ENCODE data around the gene CUL9. TPM values are rescaled to one million over a fixed set of nuclear protein-coding genes. Genes with fewer than 3 reads are reported as not detected.

Gene CUL9
- total and polyA plus RNA-seq, 11 donors = 6.5 to 22.3 (median 12.5) TPM

DNA sequence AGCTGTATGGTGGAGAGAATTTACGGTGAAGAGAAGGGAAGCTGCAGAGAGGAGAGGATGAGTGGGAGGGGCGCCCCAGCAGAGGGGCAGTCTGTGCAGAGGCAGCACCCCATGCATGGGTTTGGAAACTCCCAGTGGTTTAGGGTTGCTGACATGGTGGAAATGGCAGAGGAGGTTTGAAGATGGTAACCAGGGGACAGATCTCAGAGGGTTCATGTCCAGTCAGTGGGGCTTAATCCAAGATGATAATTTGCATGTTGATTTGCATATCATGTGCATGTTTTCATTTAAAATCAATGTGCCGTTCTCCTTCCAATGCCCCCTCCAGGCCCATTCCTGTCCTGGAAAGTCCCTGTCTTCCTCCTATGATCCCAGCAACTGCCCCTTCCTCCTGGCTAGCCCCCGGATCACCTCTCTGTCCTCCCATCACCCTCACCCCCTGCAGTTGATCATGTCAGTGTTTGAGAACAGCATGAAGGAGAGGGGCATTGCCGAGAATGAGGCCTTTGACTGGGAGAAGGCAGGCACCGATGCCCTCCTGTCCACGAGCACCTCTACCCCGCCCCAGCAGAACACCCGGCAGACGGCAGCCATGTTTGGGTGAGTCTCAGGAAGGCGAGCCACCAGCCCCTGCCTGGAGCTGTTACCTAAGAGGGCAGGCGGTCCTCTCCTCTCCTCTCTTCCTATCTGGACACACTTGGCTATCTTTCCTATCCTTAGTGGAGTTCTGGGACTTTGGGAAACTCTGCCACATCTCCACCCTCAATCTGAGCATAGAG lies 75.6 kb downstream of the CUL9 start:
- Histone ChIP-seq H3K9me3 (no peaks in the 10 kb centered on the region), H3K36me3 (no peaks in the 10 kb centered on the region), H3K27ac (no peak overlapping the region), H3K4me1 (peaks cover 0 to 10% (median 0%) of the 10 kb centered on the region in 12 donors), H3K27me3 (peaks cover 0 to 17% (median 0%) of the 10 kb centered on the region in 9 donors), H3K4me3 (no peak overlapping the region)
- TF ChIP-seq POLR2A (IDR thresholded peaks at IDR 0.05) = no peak
- TF ChIP-seq, protein P1, sequence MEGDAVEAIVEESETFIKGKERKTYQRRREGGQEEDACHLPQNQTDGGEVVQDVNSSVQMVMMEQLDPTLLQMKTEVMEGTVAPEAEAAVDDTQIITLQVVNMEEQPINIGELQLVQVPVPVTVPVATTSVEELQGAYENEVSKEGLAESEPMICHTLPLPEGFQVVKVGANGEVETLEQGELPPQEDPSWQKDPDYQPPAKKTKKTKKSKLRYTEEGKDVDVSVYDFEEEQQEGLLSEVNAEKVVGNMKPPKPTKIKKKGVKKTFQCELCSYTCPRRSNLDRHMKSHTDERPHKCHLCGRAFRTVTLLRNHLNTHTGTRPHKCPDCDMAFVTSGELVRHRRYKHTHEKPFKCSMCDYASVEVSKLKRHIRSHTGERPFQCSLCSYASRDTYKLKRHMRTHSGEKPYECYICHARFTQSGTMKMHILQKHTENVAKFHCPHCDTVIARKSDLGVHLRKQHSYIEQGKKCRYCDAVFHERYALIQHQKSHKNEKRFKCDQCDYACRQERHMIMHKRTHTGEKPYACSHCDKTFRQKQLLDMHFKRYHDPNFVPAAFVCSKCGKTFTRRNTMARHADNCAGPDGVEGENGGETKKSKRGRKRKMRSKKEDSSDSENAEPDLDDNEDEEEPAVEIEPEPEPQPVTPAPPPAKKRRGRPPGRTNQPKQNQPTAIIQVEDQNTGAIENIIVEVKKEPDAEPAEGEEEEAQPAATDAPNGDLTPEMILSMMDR (IDR thresholded peaks at IDR 0.05) = no peak
- 79 to 89% (median 83%) methylated on average over 6 to 12 of the region's 12 CpGs for WGBS, 4 donors
- intact Hi-C loops (cut with DNase I) = loop anchor here in 1 of 10 donors (10.0 kb wide), 1 partner anchor 247 kb away; no protein-coding TSS in a partner anchor
- no peak for DNase-seq
- ATAC-seq = no peak

DNA sequence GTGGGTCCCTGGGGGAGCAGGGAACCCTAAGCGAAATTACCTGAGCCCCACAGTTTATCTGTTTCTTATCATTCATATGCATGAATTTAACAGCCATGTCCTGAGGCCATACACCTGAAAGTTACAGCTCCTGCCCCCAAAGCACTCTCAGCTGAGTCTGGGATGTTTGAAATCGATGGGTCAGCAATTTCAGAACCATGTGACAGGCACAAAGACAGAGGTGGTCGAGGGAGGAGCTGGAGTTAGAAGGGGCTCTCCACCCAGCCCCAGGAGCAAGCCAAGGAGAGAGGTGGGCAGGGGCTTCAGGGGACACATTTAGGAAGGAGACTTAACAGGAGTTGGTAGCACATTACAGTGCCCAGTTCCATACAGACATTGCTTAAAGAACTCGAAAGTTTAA lies 76.2 kb downstream of the CUL9 start:
- ATAC-seq (no peak), DNase-seq (no peak)
- intact Hi-C loops (cut with DNase I) = loop anchor here in 1 of 10 donors (10.0 kb wide), 1 partner anchor 247 kb away; no protein-coding TSS in a partner anchor
- no peaks in the 10 kb centered on the region for H3K9me3 ChIP-seq
- H3K36me3 ChIP-seq = no peaks in the 10 kb centered on the region
- peaks cover 0 to 13% (median 0%) of the 10 kb centered on the region in 9 donors for H3K27me3 ChIP-seq
- WGBS, 4 donors = 72 to 84% (median 76%) methylated on average over 4 of the region's 4 CpGs
- TF ChIP-seq, protein P1 (IDR thresholded peaks at IDR 0.05) = no peak
- TF ChIP-seq POLR2A (IDR thresholded peaks at IDR 0.05) = no peak
- no peak overlapping the region for H3K27ac ChIP-seq
- H3K4me3 ChIP-seq = no peak overlapping the region
- H3K4me1 ChIP-seq = peaks cover 0 to 10% (median 0%) of the 10 kb centered on the region in 12 donors

DNA sequence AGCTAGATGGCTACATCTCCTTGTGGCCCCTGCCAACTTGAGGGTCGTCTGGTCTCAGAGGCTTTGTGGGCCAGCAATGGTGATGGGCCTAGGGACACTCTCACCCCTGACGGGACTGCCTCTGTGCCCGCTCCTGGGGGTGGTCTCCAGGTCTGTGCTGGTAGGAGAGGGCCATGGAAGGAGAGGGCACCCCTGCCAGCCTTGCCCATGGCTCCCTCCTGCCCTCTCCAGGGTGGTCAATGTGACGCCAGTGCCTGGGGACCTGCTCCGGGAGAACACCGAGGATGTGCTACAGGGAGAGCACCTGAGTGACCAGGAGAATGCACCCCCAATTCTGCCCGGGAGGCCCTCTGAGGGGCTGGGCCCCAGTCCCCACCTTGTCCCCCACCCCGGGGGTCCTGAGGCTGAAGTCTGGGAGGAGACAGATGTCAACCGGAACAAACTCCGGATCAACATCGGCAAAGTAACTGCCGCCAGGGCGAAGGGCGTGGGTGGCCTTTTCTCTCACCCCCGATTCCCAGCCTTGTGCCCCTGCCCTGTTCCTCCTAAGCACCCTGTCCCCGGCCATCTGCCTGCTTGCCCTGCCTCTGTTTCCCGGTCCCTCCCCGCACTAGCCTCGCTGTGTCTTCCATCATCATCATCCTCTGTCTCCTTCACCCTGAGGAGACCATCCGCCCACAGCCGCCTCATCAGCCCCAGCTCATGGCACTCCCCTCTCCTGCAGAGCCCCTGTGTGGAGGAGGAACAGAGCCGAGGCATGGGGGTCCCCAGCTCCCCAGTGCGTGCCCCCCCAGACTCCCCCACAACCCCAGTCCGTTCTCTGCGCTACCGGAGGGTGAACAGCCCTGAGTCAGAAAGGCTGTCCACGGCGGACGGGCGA lies 77.1 kb downstream of the CUL9 start:
- H3K27ac ChIP-seq = no peak overlapping the region
- no peaks in the 10 kb centered on the region for H3K9me3 ChIP-seq
- DNase-seq = no peak
- TF ChIP-seq POLR2A (IDR thresholded peaks at IDR 0.05) = no peak
- TF ChIP-seq, protein P1 (IDR thresholded peaks at IDR 0.05) = no peak
- peaks cover 0 to 10% (median 0%) of the 10 kb centered on the region in 12 donors for H3K4me1 ChIP-seq
- intact Hi-C loops (cut with DNase I) = loop anchor here in 1 of 10 donors (10.0 kb wide), 1 partner anchor 246 kb away; no protein-coding TSS in a partner anchor
- WGBS, 4 donors = 92 to 96% (median 94%) methylated on average over 28 to 30 of the region's 30 CpGs
- no peak overlapping the region for H3K4me3 ChIP-seq
- H3K27me3 ChIP-seq = peaks cover 0 to 5% (median 0%) of the 10 kb centered on the region in 9 donors
- H3K36me3 ChIP-seq = no peaks in the 10 kb centered on the region
- ATAC-seq = no peak
